ENCODE measurements around the gene ZNF8.
"Not testable (repeated sequence)": the region's sequence is repeated elsewhere in the genome, so short reads cannot be mapped to it uniquely, and the experiment has no call there.

ZNF8 gene

GRCh38 chr19:58278541-58279041, at the start of gene ZNF8:
ZNF8 (plus strand) TSS chr19:58278955; CDS start chr19:58279082, 127 bp downstream.
- DNase-seq (ENCODE audit: low read depth) = peak; percentile 99

- DNase-seq (ENCODE audit: low read depth) = peak; percentile 25
Measured at GRCh38 chr19:58229255-58229639, 49.5 kb upstream of the ZNF8 start.

DNA sequence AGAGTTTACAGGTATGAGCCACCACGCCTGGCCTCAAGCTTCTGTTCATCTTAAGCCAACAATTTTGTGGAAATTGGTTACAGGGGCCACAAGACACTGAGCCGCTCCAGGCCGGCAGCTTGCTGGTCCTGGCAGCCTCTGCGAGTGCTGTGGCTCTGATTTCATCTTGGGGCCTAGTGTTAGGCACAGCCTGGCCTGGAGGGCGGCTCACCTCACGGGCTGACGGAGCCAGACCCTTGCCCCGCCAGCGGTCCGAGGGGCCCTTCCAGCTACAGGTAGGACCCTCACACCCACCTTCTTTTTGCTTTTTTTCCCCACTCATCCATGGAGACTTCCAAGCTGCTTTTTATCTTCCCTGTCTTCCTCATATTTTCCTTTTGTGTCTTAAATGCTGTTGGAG, 41.4 kb upstream of the ZNF8 start:
- DNase-seq (ENCODE audit: low read depth) = no peak

- no peak for DNase-seq (ENCODE audit: low read depth)
Measured at GRCh38 chr19:58243351-58243750, 35.4 kb upstream of the ZNF8 start.

GRCh38 chr19:58248886-58249285, 29.9 kb upstream of the ZNF8 start:
- no peak for DNase-seq (ENCODE audit: low read depth)

DNA sequence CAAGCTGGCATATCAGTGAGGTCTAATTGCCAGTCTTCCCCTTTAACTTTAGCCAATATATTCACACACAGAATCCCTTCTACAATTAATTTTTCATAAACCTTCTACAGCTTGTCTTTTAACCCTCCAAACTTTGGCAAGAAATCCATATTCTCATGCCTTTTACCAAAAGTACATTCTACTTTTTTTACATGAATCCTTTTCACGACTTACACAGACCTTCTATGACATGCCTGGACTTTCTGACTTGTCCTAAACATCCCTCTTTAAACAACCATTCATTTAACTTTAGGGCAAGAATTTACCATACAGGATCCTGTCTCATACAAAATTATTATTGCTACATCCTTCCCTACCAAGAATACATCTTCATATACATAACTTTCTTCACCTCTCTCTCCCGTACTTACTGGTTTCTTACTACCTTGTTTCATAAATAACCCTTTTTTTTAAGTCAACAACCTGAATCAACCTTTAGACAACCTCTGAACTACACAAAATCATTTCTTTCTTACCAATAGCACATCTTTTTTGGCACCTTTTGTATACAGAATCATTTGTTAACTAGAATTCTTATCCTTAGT, 26.6 kb upstream of the ZNF8 start:
- no peak for DNase-seq (ENCODE audit: low read depth)

- not testable (repeated sequence) for DNase-seq (ENCODE audit: low read depth)
Measured at GRCh38 chr19:58258259-58258658, 20.5 kb upstream of the ZNF8 start.

DNA sequence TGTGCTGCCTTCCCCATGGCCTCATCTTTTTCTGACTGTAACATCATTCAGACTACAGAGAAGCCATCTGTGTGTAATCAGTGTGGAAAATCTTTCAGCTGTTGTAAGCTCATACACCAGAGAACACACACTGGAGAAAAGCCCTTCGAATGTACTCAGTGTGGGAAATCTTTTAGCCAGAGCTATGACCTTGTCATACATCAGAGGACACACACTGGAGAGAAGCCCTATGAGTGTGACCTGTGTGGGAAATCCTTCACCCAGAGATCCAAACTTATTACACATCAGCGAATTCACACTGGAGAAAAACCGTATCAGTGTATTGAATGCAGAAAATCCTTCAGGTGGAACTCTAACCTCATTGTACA, 17.2 kb upstream of the ZNF8 start:
- DNase-seq (ENCODE audit: low read depth) = no peak

DNA sequence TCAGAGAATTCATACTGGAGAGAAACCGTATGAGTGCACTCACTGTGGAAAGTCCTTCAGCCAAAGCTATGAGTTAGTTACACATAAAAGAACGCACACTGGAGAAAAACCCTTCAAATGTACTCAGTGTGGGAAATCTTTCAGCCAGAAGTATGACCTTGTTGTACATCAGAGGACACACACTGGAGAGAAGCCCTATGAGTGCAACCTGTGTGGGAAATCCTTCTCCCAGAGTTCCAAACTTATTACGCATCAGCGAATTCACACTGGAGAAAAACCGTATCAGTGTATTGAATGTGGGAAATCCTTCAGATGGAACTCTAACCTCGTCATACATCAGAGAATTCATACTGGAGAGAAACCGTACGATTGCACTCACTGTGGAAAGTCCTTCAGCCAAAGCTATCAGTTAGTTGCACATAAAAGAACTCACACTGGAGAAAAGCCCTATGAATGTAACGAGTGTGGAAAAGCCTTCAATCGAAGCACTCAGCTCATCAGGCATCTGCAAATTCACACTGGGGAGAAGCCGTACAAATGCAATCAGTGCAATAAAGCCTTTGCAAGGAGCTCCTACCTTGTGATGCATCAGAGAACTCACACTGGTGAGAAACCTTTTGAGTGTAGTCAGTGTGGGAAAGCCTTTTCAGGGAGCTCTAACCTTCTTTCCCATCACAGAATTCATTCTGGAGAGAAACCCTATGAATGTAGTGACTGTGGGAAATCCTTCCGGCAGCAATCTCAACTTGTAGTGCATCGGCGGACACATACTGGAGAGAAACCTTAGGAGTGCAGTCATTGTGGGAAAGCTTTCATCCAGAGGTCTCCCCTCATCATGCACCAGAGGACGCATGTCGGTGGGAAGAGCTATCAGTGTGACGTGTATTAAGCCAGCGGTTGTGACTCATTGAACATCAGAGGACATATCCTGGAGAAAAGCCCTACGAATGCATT, 16.5 kb upstream of the ZNF8 start:
- DNase-seq (ENCODE audit: low read depth) = no peak

GRCh38 chr19:58262922-58263296, 15.8 kb upstream of the ZNF8 start:
- DNase-seq (ENCODE audit: low read depth) = no peak

DNA sequence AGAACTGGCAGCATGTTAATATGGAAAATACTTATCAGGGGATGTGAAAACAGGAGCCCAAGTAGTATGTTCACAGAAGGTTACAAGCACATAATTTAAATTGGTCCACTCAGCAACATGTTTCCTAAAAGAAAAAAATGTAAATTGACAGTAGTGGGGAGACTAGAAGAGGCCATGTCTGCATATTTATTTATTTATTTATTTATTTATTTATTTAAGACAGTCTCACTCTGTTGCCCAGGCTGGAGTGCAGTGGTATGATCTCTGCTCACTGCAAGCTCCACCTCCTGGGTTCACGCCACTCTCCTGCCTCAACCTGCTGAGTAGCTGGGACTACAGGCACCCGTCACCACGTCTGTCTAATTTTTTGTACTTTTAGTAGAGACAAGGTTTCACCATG, 13.7 kb upstream of the ZNF8 start:
- DNase-seq (ENCODE audit: low read depth) = no peak

DNA sequence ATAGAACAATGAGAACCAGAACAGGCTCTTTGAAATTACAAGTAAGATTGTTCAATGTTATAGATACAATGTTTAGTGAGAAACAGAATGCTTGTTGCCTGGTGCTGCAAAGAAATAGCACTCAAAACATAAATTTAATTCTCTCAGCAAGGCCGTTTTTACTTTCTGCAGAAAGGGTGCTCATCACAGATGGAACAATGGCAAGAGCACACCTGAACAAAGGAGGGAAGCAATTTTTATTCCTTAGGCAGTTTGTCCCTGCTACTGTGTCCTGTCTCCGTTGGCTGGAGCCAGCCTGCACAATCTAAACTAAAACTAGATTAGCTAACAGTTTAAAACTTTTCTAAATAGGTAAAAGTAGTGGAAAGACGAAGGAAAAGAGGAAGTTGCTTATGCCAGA, 10.4 kb upstream of the ZNF8 start:
- no peak for DNase-seq (ENCODE audit: low read depth)

DNA sequence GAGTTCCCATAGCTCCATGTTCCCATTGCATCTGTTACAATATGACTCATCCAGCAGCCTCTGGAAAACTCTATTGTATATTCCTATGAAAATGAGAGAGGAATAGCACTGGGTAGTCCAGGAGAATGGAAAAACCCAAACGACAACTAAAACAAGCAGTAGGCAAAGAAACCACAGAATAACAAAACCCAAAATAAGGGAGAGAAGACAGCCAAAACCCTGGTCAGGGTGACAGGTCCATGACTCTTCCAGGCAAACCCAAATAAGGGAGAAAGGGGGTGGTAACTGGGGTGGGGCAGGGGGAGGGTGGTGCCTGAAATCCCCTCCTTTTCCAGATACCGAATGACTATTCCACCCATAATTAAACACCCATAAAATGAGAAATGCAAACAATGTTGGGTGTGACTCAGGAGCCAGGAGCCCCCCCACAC, 4.0 kb upstream of the ZNF8 start:
- peak; percentile 39 for DNase-seq (ENCODE audit: low read depth)

- no peak for DNase-seq (ENCODE audit: low read depth)
Measured at GRCh38 chr19:58275564-58275963, 3.2 kb upstream of the ZNF8 start.

DNA sequence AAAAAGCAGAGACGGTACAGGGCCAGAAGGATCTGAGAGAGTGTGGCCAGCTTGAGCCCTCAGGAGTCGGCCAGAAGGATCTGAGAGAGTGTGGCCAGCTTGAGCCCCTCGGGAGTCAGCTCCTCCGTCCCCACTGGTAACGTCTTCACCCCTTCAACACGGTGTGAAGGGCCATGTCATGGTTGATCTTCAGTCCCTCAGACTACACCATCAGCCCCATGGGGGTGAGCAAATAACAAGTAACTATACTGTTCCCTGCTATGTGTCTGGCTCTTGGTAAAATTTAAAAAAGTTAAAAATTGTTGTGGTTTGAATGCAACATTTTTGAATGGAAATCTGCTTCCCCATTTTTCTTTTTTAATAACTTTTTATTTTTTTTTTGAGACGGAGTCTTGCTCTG, 1.6 kb upstream of the ZNF8 start:
- no peak for DNase-seq (ENCODE audit: low read depth)

DNA sequence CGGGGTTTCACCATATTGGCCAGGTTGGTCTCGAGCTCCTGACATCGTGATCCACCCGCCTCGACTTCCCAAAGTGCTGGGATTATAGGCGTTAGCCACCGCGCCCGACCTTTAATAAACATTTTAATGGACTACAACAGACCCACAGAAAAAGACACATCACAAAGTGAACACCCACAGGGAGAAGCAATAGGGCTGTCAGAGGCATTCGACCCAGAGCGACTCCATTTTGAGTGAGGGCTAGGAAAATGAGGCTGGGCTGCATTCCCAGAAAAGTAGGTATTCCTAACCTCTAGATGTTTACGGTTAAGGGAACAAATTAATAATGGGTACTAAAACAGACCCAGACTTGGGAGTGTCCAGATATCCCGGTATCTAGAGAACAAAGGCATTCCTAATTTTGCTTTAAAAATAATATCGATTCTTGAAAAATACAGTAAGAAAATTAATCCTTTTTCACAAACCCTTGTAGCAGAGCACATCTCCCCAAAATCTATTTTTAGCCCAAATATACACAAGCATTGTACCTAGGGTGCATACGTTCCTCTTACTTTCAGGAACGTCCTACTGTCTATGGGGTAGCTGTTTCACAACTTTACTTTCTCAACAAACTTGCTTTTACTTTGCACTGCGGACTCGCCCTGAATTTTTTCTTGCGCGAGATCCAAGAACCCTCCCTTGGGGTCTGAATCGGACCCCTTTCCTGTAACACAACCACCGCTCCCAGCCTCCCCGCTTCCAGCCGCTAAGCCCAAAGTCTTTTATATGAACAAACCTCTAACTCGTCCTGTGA, 811 bp upstream of the ZNF8 start:
- no peak for DNase-seq (ENCODE audit: low read depth)

- DNase-seq (ENCODE audit: low read depth) = peak; percentile 75
Measured at GRCh38 chr19:58279042-58279924, 528 bp downstream of the ZNF8 start.

DNA sequence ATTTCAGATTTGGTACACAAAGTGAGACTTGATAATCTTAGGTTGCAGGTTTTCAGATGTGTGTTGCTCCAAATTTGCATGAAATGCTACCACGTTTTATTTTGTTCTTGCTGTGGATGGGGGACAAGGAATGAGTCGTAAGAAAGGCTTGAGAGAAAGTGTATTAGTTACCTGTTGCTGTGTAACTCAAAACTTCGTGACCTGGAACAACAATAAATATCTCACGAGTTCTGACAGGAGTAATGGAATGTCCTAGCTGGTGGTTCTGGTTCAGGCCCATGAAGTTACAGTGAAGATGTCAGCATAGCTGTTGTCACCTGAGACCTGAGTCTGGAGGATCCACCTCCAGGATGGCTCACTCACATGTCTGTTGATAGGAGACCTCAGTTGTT, 1.2 kb downstream of the ZNF8 start:
- no peak for DNase-seq (ENCODE audit: low read depth)

- DNase-seq (ENCODE audit: low read depth) = no peak
Measured at GRCh38 chr19:58284199-58284598, 5.4 kb downstream of the ZNF8 start.

GRCh38 chr19:58291943-58292342, 13.2 kb downstream of the ZNF8 start:
- DNase-seq (ENCODE audit: low read depth) = no peak

- DNase-seq (ENCODE audit: low read depth) = no peak
Measured at GRCh38 chr19:58294743-58295374, 16.1 kb downstream of the ZNF8 start.

Data from iris pigment epithelial cell (primary cell).